ENCODE data around the gene FBXO46. TPM values are rescaled to one million over a fixed set of nuclear protein-coding genes. Genes with fewer than 3 reads are reported as not detected.

The FBXO46 gene
- total and polyA plus RNA-seq, 2 of the 4 experiments (the other 2 are of a cell fraction), result 3.0 to 6.8 TPM

- ATAC-seq (ENCODE audit: low read depth), result no peak
- Histone ChIP-seq H3K27me3 (ENCODE audit: control insufficient read depth, insufficient read depth, low read length) (no peaks in the 10 kb centered on the region), H2AFZ (replicated peaks; ENCODE audit: low read length, poor library complexity) (no peak overlapping the region), H3K79me1 (ENCODE audit: low read depth in 1 of 2, low read length in 2 of 2) (peaks cover 28 to 72% of the 10 kb centered on the region in 2 experiments), H3K36me3 (ENCODE audit: control insufficient read depth, insufficient read depth, low read length) (peaks cover 35% of the 10 kb centered on the region), H4K8ac (ENCODE audit: low read depth in 2 of 2, low read length in 2 of 2) (no peak overlapping the region), H2AK9ac (replicated peaks; ENCODE audit: low read depth, low read length, poor library complexity) (peak overlapping the region; percentile 31), H3K14ac (replicated peaks; ENCODE audit: low read depth, low read length) (no peak overlapping the region), H3K4ac (ENCODE audit: low read depth, low read length) (no peak overlapping the region), H3K4me1 (ENCODE audit: control insufficient read depth, insufficient read depth, low read length) (peaks cover 30% of the 10 kb centered on the region), H4K5ac (ENCODE audit: low read depth, low read length) (no peak overlapping the region), H2BK120ac (ENCODE audit: low read depth, low read length) (no peak overlapping the region), H3K9ac (ENCODE audit: low read depth, low read length) (no peak overlapping the region), H2BK20ac (ENCODE audit: low read depth, low read length) (no peak overlapping the region), H2BK5ac (ENCODE audit: low read depth, low read length, poor library complexity, severe bottlenecking) (no peak overlapping the region), H3K56ac (ENCODE audit: extremely low read depth, insufficient read depth, low read length) (no peak overlapping the region), H3K4me2 (ENCODE audit: low read depth, low read length) (no peak overlapping the region; the same call in 1 of the 2 replicates), H2AK5ac (ENCODE audit: low read depth, low read length) (peak overlapping the region; percentile 26; the same call in 1 of the 2 replicates), H2BK15ac (ENCODE audit: low read depth, low read length) (no peak overlapping the region), H4K20me1 (ENCODE audit: insufficient read depth, low read length) (peaks cover 30% of the 10 kb centered on the region), H3K9me3 (ENCODE audit: control insufficient read depth, insufficient read depth, low read length) (no peaks in the 10 kb centered on the region), H3K9me1 (ENCODE audit: insufficient read depth, low read length) (peaks cover 19% of the 10 kb centered on the region), H3K4me3 (ENCODE audit: insufficient read depth, low read depth, low read length) (no peak overlapping the region), H4K91ac (ENCODE audit: insufficient read depth, low read depth, low read length) (no peak overlapping the region), H3K27ac (ENCODE audit: insufficient read depth, low read length) (no peak overlapping the region), H3K23ac (ENCODE audit: low read depth, low read length) (peak overlapping the region; percentile 60; the same call in 1 of the 2 replicates), H3K18ac (ENCODE audit: low read depth, low read length) (no peak overlapping the region)
- CTCF ChIA-PET, result no interaction called here
- TF ChIP-seq BHLHE40 (IDR thresholded peaks at IDR 0.05; ENCODE audit: low read depth, low read length) (no peak), MAZ (IDR thresholded peaks at IDR 0.05; ENCODE audit: borderline replicate concordance, low read depth, low read length) (no peak), SMC3 (IDR thresholded peaks at IDR 0.05; ENCODE audit: low read depth, low read length) (no peak), CEBPB (IDR thresholded peaks at IDR 0.05; ENCODE audit: low read depth, low read length) (no peak), FOS (IDR thresholded peaks at IDR 0.05; ENCODE audit: low read depth, low read length) (no peak), ELK1 (IDR thresholded peaks at IDR 0.05; ENCODE audit: borderline replicate concordance, low read depth, low read length) (no peak), NFE2L2 (IDR thresholded peaks at IDR 0.05; ENCODE audit: low read depth, low read length) (no peak), RAD21 (IDR thresholded peaks at IDR 0.05; ENCODE audit: low read length) (no peak), POLR2A (IDR thresholded peaks at IDR 0.05; ENCODE audit: low read depth, low read length) (no peak), MXI1 (IDR thresholded peaks at IDR 0.05; ENCODE audit: borderline replicate concordance, low read depth, low read length) (no peak), RFX5 (IDR thresholded peaks at IDR 0.05; ENCODE audit: low read depth, low read length) (no peak), CTCF (conservative IDR thresholded peaks at IDR 0.05; ENCODE audit: low read depth, low read length) (no peak), USF2 (IDR thresholded peaks at IDR 0.05; ENCODE audit: low read depth, low read length) (no peak), CHD1 (IDR thresholded peaks at IDR 0.05; ENCODE audit: low read depth, low read length) (no peak), MAFK (IDR thresholded peaks at IDR 0.05; ENCODE audit: low read depth, low read length) (no peak), RCOR1 (IDR thresholded peaks at IDR 0.05; ENCODE audit: insufficient replicate concordance, low read length) (no peak)
- no CpG with 5 or more reads among the region's 4 CpGs for WGBS, 2 experiments (ENCODE audit: extremely low coverage in 2 of 2, insufficient read length in 1 of 2)
- no TSS peak for BruUV-seq (replicated peaks)
- intact Hi-C loops (cut with micrococcal nuclease) (no loop called here), in situ Hi-C loops (cut with MboI; ENCODE audit: low sequenced_read_pairs) (no loop called here), dilution Hi-C loops (cut with HindIII; ENCODE audit: low sequenced_read_pairs, unreplicated experiment) (no loop called here)
- POLR2A ChIA-PET (ENCODE audit: unreplicated experiment), result no interaction called here
- DNase-seq, result no peak
Observed at GRCh38 chr19:45780146-45780447, 49.4 kb upstream of the FBXO46 start.

Measured in IMR-90 (cell line).